ENCODE data around the gene CRYBG1.

CRYBG1 gene

GRCh38 chr6:106534564-106534982 lies 174.1 kb downstream of the CRYBG1 start:
- no peak for TF ChIP-seq CTCF (conservative IDR thresholded peaks at IDR 0.05; ENCODE audit: control insufficient read depth, insufficient read depth, low read depth, low read length)
- H3K4me3 ChIP-seq (ENCODE audit: control insufficient read depth, low read depth, low read length): no peak overlapping the region
- DNase-seq (ENCODE audit: low read depth): no peak

DNA sequence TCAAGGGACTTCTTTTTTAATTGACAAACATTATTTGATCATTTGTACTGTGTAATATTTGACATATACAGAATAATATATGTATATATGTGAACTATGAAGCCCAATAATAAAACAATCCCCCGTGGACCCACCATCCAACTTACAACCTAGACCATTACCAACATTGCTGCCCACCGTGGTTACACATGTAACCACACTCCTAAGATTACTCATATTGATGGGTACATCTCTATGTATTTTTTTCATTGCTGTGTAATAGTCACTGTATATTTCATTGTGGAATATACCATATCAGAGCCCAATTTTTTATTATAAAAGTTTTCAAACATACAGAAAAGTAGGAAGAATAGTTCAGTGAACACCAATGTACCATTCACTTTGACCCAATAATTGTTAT lies 174.5 kb downstream of the CRYBG1 start:
- TF ChIP-seq CTCF (conservative IDR thresholded peaks at IDR 0.05; ENCODE audit: control insufficient read depth, insufficient read depth, low read depth, low read length): no peak
- H3K4me3 ChIP-seq (ENCODE audit: control insufficient read depth, low read depth, low read length): no peak overlapping the region
- DNase-seq (ENCODE audit: low read depth): no peak

- no peak overlapping the region for H3K4me3 ChIP-seq (ENCODE audit: control insufficient read depth, low read depth, low read length)
- no peak for TF ChIP-seq CTCF (conservative IDR thresholded peaks at IDR 0.05; ENCODE audit: control insufficient read depth, insufficient read depth, low read depth, low read length)
- no peak for DNase-seq (ENCODE audit: low read depth)
These were observed 175.8 kb downstream of the CRYBG1 start for GRCh38 chr6:106536357-106536756.

GRCh38 chr6:106536851-106537250 lies 176.3 kb downstream of the CRYBG1 start:
- no peak overlapping the region for H3K4me3 ChIP-seq (ENCODE audit: control insufficient read depth, low read depth, low read length)
- no peak for DNase-seq (ENCODE audit: low read depth)
- no peak for TF ChIP-seq CTCF (conservative IDR thresholded peaks at IDR 0.05; ENCODE audit: control insufficient read depth, insufficient read depth, low read depth, low read length)

- H3K4me3 ChIP-seq (ENCODE audit: control insufficient read depth, low read depth, low read length): no peak overlapping the region
These were observed 177.1 kb downstream of the CRYBG1 start for GRCh38 chr6:106537662-106538061.

GRCh38 chr6:106538145-106538544 lies 177.6 kb downstream of the CRYBG1 start:
- no peak for DNase-seq (ENCODE audit: low read depth)
- no peak overlapping the region for H3K4me3 ChIP-seq (ENCODE audit: control insufficient read depth, low read depth, low read length)
- no peak for TF ChIP-seq CTCF (conservative IDR thresholded peaks at IDR 0.05; ENCODE audit: control insufficient read depth, insufficient read depth, low read depth, low read length)

More at GRCh38 chr6:106537662-106538061, 177.1 kb downstream of the CRYBG1 start:
- no peak for TF ChIP-seq CTCF (conservative IDR thresholded peaks at IDR 0.05; ENCODE audit: control insufficient read depth, insufficient read depth, low read depth, low read length)
- no peak for DNase-seq (ENCODE audit: low read depth)

DNA sequence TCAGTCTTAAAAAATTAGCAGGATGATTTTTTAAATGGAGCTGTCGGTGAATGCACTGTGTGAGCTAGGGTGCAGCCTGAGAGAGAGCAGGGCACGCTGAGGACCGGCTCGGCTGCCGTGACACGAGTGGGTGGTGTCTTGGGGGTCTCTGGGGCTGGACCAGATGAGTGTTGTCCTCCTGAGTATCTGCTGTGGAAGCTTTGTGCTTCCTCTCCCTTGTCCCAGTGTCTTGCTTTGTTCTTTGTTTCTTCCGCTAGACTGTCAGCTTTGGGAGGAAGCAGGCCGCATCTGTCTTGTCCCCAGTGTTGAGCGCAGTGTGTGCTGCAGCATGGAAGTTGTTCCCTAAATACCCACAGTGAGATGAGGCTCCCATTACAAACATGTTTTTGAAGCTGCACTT lies 179.4 kb downstream of the CRYBG1 start:
- DNase-seq (ENCODE audit: low read depth): no peak

More for the DNA sequence above, 179.4 kb downstream of the CRYBG1 start:
- TF ChIP-seq CTCF (conservative IDR thresholded peaks at IDR 0.05; ENCODE audit: control insufficient read depth, insufficient read depth, low read depth, low read length): no peak
- no peak overlapping the region for H3K4me3 ChIP-seq (ENCODE audit: control insufficient read depth, low read depth, low read length)

Measured in fibroblast of mammary gland (primary cell).